Spleen (tissue), 11 donors: ENCODE data around the gene TBCD. TPM values are rescaled to one million over a fixed set of nuclear protein-coding genes. Genes with fewer than 3 reads are reported as not detected.
A peak's percentile ranks its signal among the peaks of the same experiment; 100 is the strongest.

Experiments
- DNase-seq: peaks from one replicate; pipeline ENCODE4 v3.0.0-alpha.2; 2020
- H3K27ac ChIP-seq, 8 donors: fragments of 200-600 bp; sonication (generic) in 7 of 8; 1 replicate in 4 of 8; 2 replicates in 4 of 8; pipeline versions ENCODE4 v1.5.0 to v1.8.0; 2016 to 2021; ENCODE audit warnings: inconsistent platforms in 4 of 8, mild to moderate bottlenecking in 4 of 8, moderate library complexity in 1 of 8
- H3K27me3 ChIP-seq, 7 donors: fragments of 200-600 bp; sonication (generic) in 6 of 7; replicated peaks in 1 of 7; 1 replicate in 4 of 7; 2 replicates in 3 of 7; pipeline versions ENCODE4 v1.5.0 to v1.8.0; 2016 to 2021; ENCODE audit warnings: inconsistent platforms in 3 of 7, mild to moderate bottlenecking in 1 of 7
- H3K36me3 ChIP-seq, 6 donors: fragments of 200-600 bp; sonication (generic) in 5 of 6; 1 replicate in 4 of 6; 2 replicates in 2 of 6; pipeline versions ENCODE4 v1.5.0 to v1.8.0; 2016 to 2021; ENCODE audit warnings: inconsistent platforms in 2 of 6
- H3K4me1 ChIP-seq, 6 donors: fragments of 200-600 bp; sonication (generic) in 5 of 6; 1 replicate in 3 of 6; 2 replicates in 3 of 6; pipeline versions ENCODE4 v1.5.0 to v1.8.0; 2016 to 2021; ENCODE audit warnings: inconsistent platforms in 3 of 6
- H3K4me3 ChIP-seq, 8 donors: fragments of 200-600 bp; sonication (generic) in 7 of 8; 1 replicate in 4 of 8; 2 replicates in 4 of 8; pipeline versions ENCODE4 v1.5.0 to v1.8.0; 2016 to 2021; ENCODE audit warnings: inconsistent platforms in 4 of 8, mild to moderate bottlenecking in 4 of 8, moderate library complexity in 2 of 8
- H3K9me3 ChIP-seq, 8 donors: fragments of 200-600 bp; sonication (generic) in 7 of 8; 1 replicate in 4 of 8; 2 replicates in 4 of 8; pipeline versions ENCODE4 v1.5.0 to v1.8.0; 2016 to 2021; ENCODE audit warnings: inconsistent platforms in 4 of 8
- CTCF ChIP-seq, 11 experiments: fragments of 200-600 bp in 7 of 11; fragments of 450-650 bp in 4 of 11; sonication (generic) in 4 of 11; IDR thresholded peaks in 8 of 11; conservative IDR thresholded peaks in 3 of 11; 1 replicate in 7 of 11; 2 replicates in 4 of 11; pipeline versions ENCODE4 v1.4.0 to v1.8.0; 2016 to 2021; ENCODE audit warnings: antibody characterized with exemption in 11 of 11, inconsistent platforms in 4 of 11, mild to moderate bottlenecking in 1 of 11
- POLR2A ChIP-seq, 3 donors: fragments of 450-650 bp; IDR thresholded peaks; one replicate each; pipeline ENCODE4 v1.5.1; 2017; ENCODE audit warnings: antibody characterized with exemption in 3 of 3, mild to moderate bottlenecking in 1 of 3
- POLR2AphosphoS5 ChIP-seq, 3 donors: sonication (generic); formaldehyde crosslinking; IDR thresholded peaks; one replicate each; pipeline ENCODE4 v1.5.1; 2017; ENCODE audit warnings: antibody characterized with exemption in 3 of 3
- WGBS, 5 donors: extraction: QIAGEN DNeasy Blood & Tissue Kit in 3 of 5; methylation state at CpG; one replicate each; pipeline versions ENCODE4 v1.1.5 to v1.1.7; 2013 to 2018; 5-methylcytosine and 5-hydroxymethylcytosine counted together
- intact Hi-C: fragments of 100-400 bp; cut with DNase I; formaldehyde crosslinking; loops from one replicate; pipeline ENCODE4 v1.15.0; 2023; ENCODE audit warnings: low total_unique reads
- polyA plus RNA-seq, 3 donors: library from polyadenylated mRNA; stranded (reverse); fragments of 200-250 nt; gene quantifications; one replicate each; pipeline ENCODE4 v1.2.1, GENCODE V29; 2013
- total RNA-seq, 7 donors: library from RNA; depleted of rRNA in 3 of 7; stranded (reverse); fragments of >200 nt in 3 of 7; fragmentation: NEBNext Ultra II Directional in 4 of 7; extraction: Animal tissue kit (Norgen Biotek cat#: 25700) in 4 of 7; gene quantifications; one replicate each; pipeline versions ENCODE4 v1.1.0 to v1.2.1, GENCODE V29; 2016 to 2021
- donor health status: healthy with polysubstance abuse.
- donor health status: DM: no; HTN: no; CAD: no; lungs with moderate emphysema.
- donor health status: DM: no; HTN: no; CAD: no.
- donor health status: Bipolar disorder and iron deficiency.
- donor health status: healthy.
- donor health status: DM: no; HTN: no; CAD: no.
- donor health status: DM: yes; HTN: yes; CAD: no.

Gene TBCD
- total and polyA plus RNA-seq, 10 donors: 55.6 to 207 (median 108) TPM

GRCh38 chr17:82709676-82710498 is 42.0 kb upstream of the TBCD start:
- Histone ChIP-seq H3K27me3 (peaks cover 0 to 15% (median 0%) of the 10 kb centered on the region in 7 donors), H3K27ac (no peak overlapping the region), H3K36me3 (no peaks in the 10 kb centered on the region), H3K4me1 (peaks cover 0 to 12% (median 5%) of the 10 kb centered on the region in 6 donors), H3K9me3 (no peaks in the 10 kb centered on the region), H3K4me3 (no peak overlapping the region)
- DNase-seq: no peak
- no peak for TF ChIP-seq POLR2A (IDR thresholded peaks at IDR 0.05)
- no peak for TF ChIP-seq CTCF (IDR thresholded peaks at IDR 0.05 in 8 of 11, conservative IDR thresholded peaks at IDR 0.05 in 3 of 11)
- TF ChIP-seq POLR2AphosphoS5 (IDR thresholded peaks at IDR 0.05): no peak
- intact Hi-C loops: no loop called here
- 84 to 93% (median 93%) methylated on average over 8 to 25 of the region's 25 CpGs for WGBS, 5 donors

- Histone ChIP-seq H3K9me3 (no peaks in the 10 kb centered on the region), H3K27me3 (peaks cover 0 to 15% (median 0%) of the 10 kb centered on the region in 7 donors), H3K4me1 (peaks cover 1 to 18% (median 8%) of the 10 kb centered on the region in 6 donors), H3K36me3 (no peaks in the 10 kb centered on the region), H3K4me3 (no peak overlapping the region), H3K27ac (no peak overlapping the region)
- no peak for TF ChIP-seq POLR2A (IDR thresholded peaks at IDR 0.05)
- no peak for TF ChIP-seq CTCF (IDR thresholded peaks at IDR 0.05 in 8 of 11, conservative IDR thresholded peaks at IDR 0.05 in 3 of 11)
- no peak for TF ChIP-seq POLR2AphosphoS5 (IDR thresholded peaks at IDR 0.05)
- DNase-seq: no peak
- WGBS, 5 donors: 77 to 84% (median 81%) methylated on average over 29 of the region's 29 CpGs
- intact Hi-C loops: no loop called here
Observed at GRCh38 chr17:82710499-82711232, 41.2 kb upstream of the TBCD start.

GRCh38 chr17:82713071-82713723 is 38.7 kb upstream of the TBCD start:
- H3K36me3 ChIP-seq: no peaks in the 10 kb centered on the region
- H3K4me1 ChIP-seq: peaks cover 15 to 33% (median 26%) of the 10 kb centered on the region in 6 donors
- intact Hi-C loops: no loop called here
- no peak overlapping the region for H3K4me3 ChIP-seq
- H3K27me3 ChIP-seq: peaks cover 0 to 15% (median 0%) of the 10 kb centered on the region in 7 donors
- no peak for TF ChIP-seq CTCF (IDR thresholded peaks at IDR 0.05 in 8 of 11, conservative IDR thresholded peaks at IDR 0.05 in 3 of 11)
- no peak for TF ChIP-seq POLR2AphosphoS5 (IDR thresholded peaks at IDR 0.05)
- no peak for TF ChIP-seq POLR2A (IDR thresholded peaks at IDR 0.05)
- no peaks in the 10 kb centered on the region for H3K9me3 ChIP-seq
- no peak for DNase-seq
- peak overlapping the region in 3 of 8 donors; percentile 7 to 43 (median 24) for H3K27ac ChIP-seq
- WGBS, 5 donors: 84 to 91% (median 88%) methylated on average over 35 of the region's 35 CpGs
